Keratinocyte (primary cell): ENCODE results near the gene CBL.

ENCODE experiments used
- CTCF ChIP-seq, 3 experiments: IDR thresholded peaks in 1 of 3; conservative IDR thresholded peaks in 1 of 3; optimal IDR thresholded peaks in 1 of 3; 2 replicates in 2 of 3; 3 replicates in 1 of 3; pipeline versions ENCODE3 to v1.5.1; 2011; ENCODE audit warnings: low read length in 3 of 3, mild to moderate bottlenecking in 3 of 3, moderate library complexity in 2 of 3, control low read depth in 1 of 3, inconsistent platforms in 1 of 3; ENCODE audit not compliant: insufficient read depth in 2 of 3; ENCODE audit errors: extremely low read depth in 1 of 3
- EZH2 ChIP-seq: IDR thresholded peaks from one replicate; pipeline ENCODE4 v1.6.1; 2012; ENCODE audit warnings: inconsistent platforms, mild to moderate bottlenecking, low read length, moderate library complexity

- TF ChIP-seq CTCF (optimal IDR thresholded peaks at IDR 0.05 in 1 of 3, IDR thresholded peaks at IDR 0.05 in 1 of 3, conservative IDR thresholded peaks at IDR 0.05 in 1 of 3; ENCODE audit: extremely low read depth in 1 of 3, insufficient read depth in 2 of 3, low read length in 3 of 3) (peak; percentile 82 to 93 (median 90)), EZH2 (no peak)
Measured at GRCh38 chr11:119168471-119169281, 37.5 kb upstream of the CBL start, which contains the start of gene NLRX1.
